RWPE1 (cell line): ENCODE data around the gene TWIST1.
A peak's percentile ranks its signal among the peaks of the same experiment; 100 is the strongest.

Experiments
- CTCF ChIA-PET: fragments of 350-600 bp; sonication (Branson Sonifier 250); formaldehyde crosslinking; extraction: SDS; loops from one replicate; lab custom pipeline; 2021; lab: Yijun Ruan, JAX
- POLR2A ChIA-PET: fragments of 400-600 bp; formaldehyde crosslinking; extraction: SDS; loops from one replicate; lab custom pipeline; 2020; ENCODE audit warnings: antibody characterized with exemption; ENCODE audit not compliant: low non-redundant PET; lab: Yijun Ruan, JAX
- DNase-seq: peaks from one replicate; pipeline ENCODE4 v3.0.0; 2012; ENCODE audit warnings: low spot score
- H3K27ac ChIP-seq: fragments of 450-650 bp; 2 replicates; pipeline ENCODE4 v1.5.1; 2017
- TF ChIP-seq, protein P1 (sequence below): fragments of 450-650 bp; conservative IDR thresholded peaks from 2 replicates; pipeline ENCODE4 v1.5.1; 2017; ENCODE audit warnings: low read depth, mild to moderate bottlenecking

TWIST1 gene

GRCh38 chr7:19117091-19117869 is at the start of gene TWIST1:
Gene TWIST1 (minus strand): TSS chr7:19117636. CDS start chr7:19117321, 315 bp downstream.
- peak; percentile 58 for DNase-seq
- ChIA-PET POLR2A (no interaction called here), CTCF (interaction anchor here (0.5 kb wide), 1 partner anchor 73 kb away, joined by 3 read pairs; no protein-coding TSS in a partner anchor)
- peak within 1 kb of the TSS; percentile 86 for H3K27ac ChIP-seq
- TF ChIP-seq, protein P1, sequence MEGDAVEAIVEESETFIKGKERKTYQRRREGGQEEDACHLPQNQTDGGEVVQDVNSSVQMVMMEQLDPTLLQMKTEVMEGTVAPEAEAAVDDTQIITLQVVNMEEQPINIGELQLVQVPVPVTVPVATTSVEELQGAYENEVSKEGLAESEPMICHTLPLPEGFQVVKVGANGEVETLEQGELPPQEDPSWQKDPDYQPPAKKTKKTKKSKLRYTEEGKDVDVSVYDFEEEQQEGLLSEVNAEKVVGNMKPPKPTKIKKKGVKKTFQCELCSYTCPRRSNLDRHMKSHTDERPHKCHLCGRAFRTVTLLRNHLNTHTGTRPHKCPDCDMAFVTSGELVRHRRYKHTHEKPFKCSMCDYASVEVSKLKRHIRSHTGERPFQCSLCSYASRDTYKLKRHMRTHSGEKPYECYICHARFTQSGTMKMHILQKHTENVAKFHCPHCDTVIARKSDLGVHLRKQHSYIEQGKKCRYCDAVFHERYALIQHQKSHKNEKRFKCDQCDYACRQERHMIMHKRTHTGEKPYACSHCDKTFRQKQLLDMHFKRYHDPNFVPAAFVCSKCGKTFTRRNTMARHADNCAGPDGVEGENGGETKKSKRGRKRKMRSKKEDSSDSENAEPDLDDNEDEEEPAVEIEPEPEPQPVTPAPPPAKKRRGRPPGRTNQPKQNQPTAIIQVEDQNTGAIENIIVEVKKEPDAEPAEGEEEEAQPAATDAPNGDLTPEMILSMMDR: no peak

DNA sequence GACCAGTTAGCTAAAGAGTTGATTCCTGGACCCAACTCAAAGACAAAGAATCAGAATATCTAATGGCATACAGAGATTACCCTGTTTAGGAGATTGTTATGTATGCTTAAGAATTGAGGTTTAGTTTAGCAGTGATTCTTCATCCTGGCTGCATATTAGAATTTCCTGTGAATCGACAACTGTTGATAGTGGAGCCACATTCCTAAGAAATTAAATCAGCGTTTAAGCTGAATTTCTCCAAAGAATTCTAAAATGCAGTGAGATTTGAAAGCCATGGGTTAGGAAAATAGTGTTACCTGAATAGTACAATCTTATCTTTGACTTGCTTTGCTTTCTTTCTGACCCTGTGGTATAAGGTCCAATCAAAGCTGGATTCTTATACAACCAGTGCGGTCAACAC is 44.2 kb upstream of the TWIST1 start:
- no peak overlapping the region for H3K27ac ChIP-seq
- no peak for DNase-seq
- POLR2A ChIA-PET: no interaction called here
- CTCF ChIA-PET: interaction anchor here (0.5 to 0.6 kb wide), 2 partner anchors 19 to 330 kb away, joined by 3 to 4 read pairs; no protein-coding TSS in a partner anchor
- TF ChIP-seq, protein P1: no peak

- CTCF ChIA-PET: interaction anchor here (0.6 kb wide), 1 partner anchor 1147 kb away, joined by 3 read pairs; no protein-coding TSS in a partner anchor
- POLR2A ChIA-PET: no interaction called here
- H3K27ac ChIP-seq: no peak overlapping the region
- TF ChIP-seq, protein P1: no peak
- DNase-seq: peak; percentile 55
Measured at GRCh38 chr7:19146699-19147098, 29.3 kb upstream of the TWIST1 start.

- no peak overlapping the region for H3K27ac ChIP-seq
- TF ChIP-seq, protein P1: no peak
- CTCF ChIA-PET: interaction anchor here (0.7 kb wide), 1 partner anchor 261 kb away, joined by 4 read pairs; no protein-coding TSS in a partner anchor
- POLR2A ChIA-PET: no interaction called here
- no peak for DNase-seq
Measured at GRCh38 chr7:19145434-19146115, 28.1 kb upstream of the TWIST1 start.

DNA sequence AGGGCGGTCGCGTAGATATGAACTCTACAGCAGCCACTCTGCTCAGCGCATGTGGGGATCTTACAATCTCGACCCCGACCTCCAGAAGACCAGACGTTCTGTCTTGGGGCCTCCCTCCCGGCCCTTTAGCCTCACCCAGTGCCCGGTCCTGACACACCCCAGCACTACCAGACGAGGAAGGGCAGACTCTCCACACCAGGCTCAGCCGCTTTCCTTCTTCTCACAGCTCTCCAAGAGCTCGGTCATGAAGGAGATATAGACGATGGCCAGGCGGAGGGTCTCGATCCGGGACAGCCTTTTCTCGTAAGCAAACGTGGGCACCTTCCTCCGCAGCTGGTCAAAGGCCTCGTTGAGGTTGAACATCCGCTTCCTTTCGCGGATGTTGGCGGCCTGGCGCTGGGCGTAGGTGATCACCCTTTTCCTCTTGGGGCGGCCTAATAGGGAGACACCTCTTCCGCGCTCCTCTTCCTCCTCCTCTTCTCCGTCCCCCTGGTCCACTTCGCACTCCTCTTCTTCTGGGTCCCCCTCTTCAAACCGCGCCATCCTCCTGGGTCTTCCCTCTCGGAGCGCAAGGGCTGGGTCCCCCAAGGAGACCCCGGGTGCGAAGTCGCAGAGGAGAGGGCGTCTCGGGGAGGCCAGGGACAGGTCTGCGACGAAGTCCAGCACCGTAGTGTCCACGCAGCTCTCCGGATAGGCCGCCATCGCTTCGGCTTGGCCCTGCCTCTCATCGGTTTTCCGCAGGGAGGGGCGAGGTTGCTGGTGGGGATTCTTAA is 27.4 kb upstream of the TWIST1 start, which contains the start of gene FERD3L:
TSS of gene FERD3L (minus strand) at position 761 of the 773 bp plus-strand sequence. CDS start at position 702, 59 bp downstream.
- H3K27ac ChIP-seq: no peak within 1 kb of the TSS
- ChIA-PET CTCF (interaction anchor here (0.7 kb wide), 1 partner anchor 262 kb away, joined by 4 read pairs; no protein-coding TSS in a partner anchor), POLR2A (no interaction called here)
- TF ChIP-seq, protein P1: no peak
- no peak for DNase-seq
